Left ventricle myocardium superior (tissue), 1 donor: ENCODE data around the gene KRTAP19-6. TPM values are rescaled to one million over a fixed set of nuclear protein-coding genes. Genes with fewer than 3 reads are reported as not detected.
"Not testable (repeated sequence)": the region's sequence is repeated elsewhere in the genome, so short reads cannot be mapped to it uniquely, and the experiment has no call there.

ENCODE experiments used
- ATAC-seq: fragments of 200-7000 bp; cut with Tn5 transposase; one replicate; pipeline ENCODE4 v1.9.1; 2020; ENCODE audit warnings: mild to moderate bottlenecking, moderate library complexity
- DNase-seq: peaks from one replicate; pipeline ENCODE4 v3.0.0-alpha.2; 2020
- intact Hi-C: fragments of 100-400 bp; cut with micrococcal nuclease; formaldehyde crosslinking; loops from one replicate; pipeline ENCODE4 v1.11.0; 2022
- long read RNA-seq: library from polyadenylated mRNA; unstranded; transcript quantifications from one replicate; pipeline ENCODE4 v2.0.0, GENCODE V29; 2021
- total RNA-seq: library from RNA; stranded (reverse); fragmentation: NEBNext Ultra II Directional; extraction: Animal tissue kit (Norgen Biotek cat#: 25700); gene quantifications from one replicate; pipeline ENCODE4 v1.2.1, GENCODE V29; 2021
- donor health status: DM: no; HTN: yes; CAD: no; lungs with severe emphysema.

The KRTAP19-6 gene
- total RNA-seq: not detected
- long read RNA-seq: 0 reads

GRCh38 chr21:30541764-30542163 is at the start of gene KRTAP19-6:
TSS of gene KRTAP19-6 (minus strand) at chr21:30541864. CDS start at chr21:30541833, 31 bp downstream.
- DNase-seq: no peak
- no peak for ATAC-seq
- intact Hi-C loops: no loop called here

GRCh38 chr21:30590297-30590696 is 48.6 kb upstream of the KRTAP19-6 start, which contains the start of gene KRTAP22-2:
TSS of gene KRTAP22-2 (minus strand) at chr21:30590397.
- ATAC-seq (no peak), DNase-seq (no peak)
- intact Hi-C loops: no loop called here

GRCh38 chr21:30582870-30583269 is 41.2 kb upstream of the KRTAP19-6 start:
- intact Hi-C loops: no loop called here

DNA sequence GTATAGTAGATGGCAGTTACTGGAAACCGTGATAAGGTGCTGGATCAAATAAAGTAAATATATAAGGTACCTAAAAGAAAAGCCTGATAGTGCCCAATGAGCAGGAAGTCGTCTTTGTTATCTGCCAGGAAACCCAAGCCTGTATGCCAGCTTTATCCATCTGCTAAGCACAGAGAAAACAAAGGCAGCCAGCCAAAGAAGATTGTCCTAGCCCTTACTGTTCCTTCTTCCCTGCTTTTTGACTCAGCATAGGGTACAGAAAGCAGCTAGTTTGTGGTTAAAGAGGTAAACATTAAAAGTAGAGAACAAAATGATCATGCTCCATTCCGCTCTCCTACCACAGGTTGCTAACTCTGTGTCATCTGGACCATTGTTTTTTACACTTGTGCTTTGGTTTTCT is 38.5 kb upstream of the KRTAP19-6 start:
- intact Hi-C loops: no loop called here
- ATAC-seq (no peak), DNase-seq (no peak)

More at GRCh38 chr21:30582870-30583269, 41.2 kb upstream of the KRTAP19-6 start:
- no peak for ATAC-seq
- DNase-seq: no peak

DNA sequence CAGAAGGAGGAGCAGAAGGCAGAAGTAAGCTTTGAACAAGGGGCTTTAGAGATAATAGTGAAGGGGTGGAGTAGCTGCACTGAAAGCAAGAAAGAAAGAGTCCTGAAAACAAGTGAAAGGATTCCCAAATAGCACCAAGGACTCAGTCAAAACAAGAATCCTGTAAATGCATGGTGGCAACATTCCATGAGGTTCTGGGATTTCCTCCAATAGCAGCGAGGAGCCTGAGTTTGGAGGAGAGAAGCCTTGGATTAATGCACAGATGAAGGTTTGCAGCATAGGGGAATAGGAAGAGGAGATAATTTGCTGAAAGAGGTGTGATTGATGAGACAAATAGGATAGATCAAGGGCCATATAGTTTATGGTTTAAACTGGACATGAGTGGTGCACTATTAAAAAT is 37.7 kb upstream of the KRTAP19-6 start:
- ATAC-seq (no peak), DNase-seq (no peak)
- intact Hi-C loops: no loop called here

- DNase-seq (no peak), ATAC-seq (no peak)
- intact Hi-C loops: no loop called here
Measured at GRCh38 chr21:30577766-30578165, 36.1 kb upstream of the KRTAP19-6 start.

DNA sequence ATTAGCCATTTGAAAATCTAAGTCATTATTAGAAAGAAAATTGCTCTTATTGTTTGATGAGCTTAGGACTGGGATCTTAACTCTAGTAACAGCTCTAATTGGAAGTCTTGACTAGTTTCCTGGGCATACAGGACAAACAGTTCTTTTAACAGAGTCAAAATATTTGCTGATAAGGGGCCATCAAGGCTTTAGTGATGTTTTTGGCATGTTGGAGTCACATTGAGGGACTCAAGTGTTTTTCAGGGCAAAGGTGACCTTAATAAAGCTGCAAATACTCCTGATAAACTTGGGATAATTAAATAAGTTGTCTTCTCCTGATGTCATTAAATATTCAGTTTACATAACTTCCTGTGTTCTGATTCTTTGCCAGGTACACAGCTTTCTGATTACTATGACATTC is 26.0 kb upstream of the KRTAP19-6 start:
- no peak for DNase-seq
- intact Hi-C loops: no loop called here
- peak; percentile 83 for ATAC-seq

DNA sequence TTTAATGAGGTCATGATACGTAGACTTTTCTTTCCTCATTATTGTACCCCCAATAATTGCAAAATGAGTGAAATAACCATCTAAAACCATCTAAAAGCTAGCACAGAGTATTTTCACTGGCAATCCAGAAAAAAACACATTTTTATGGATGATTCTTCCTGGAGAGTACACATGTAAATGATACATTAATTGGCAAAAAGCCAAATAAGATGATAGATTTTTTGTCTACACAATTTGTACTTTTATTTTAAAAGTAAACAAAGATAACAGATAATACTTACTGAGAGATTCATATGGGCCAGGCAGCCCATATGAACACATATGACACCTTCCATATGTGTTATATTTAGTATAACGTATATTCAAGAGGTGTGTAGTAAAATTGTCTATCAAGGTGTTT is 22.0 kb upstream of the KRTAP19-6 start:
- intact Hi-C loops: no loop called here
- DNase-seq: no peak
- no peak for ATAC-seq

DNA sequence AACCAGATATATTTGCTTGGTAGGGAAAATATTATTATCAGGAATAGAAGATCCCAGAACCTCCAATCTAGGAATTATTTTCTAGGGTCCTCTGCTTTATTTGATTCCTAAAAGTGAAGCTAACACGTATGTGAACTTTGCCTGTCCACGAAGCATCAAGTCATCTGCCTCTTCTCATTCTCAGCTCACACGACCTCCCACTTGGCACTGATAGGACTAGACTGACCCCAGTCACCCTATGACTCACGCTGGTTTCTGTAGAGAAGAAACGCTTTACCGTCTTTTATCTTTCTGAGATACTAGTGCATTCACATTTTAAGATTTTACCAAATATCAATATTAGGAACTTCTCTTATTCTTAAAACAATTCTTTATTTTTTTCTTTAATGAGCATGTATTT is 21.4 kb upstream of the KRTAP19-6 start:
- DNase-seq: no peak
- intact Hi-C loops: no loop called here
- no peak for ATAC-seq

- intact Hi-C loops: no loop called here
- no peak for ATAC-seq
- no peak for DNase-seq
Measured at GRCh38 chr21:30561957-30562356, 20.3 kb upstream of the KRTAP19-6 start.

GRCh38 chr21:30561264-30561895 is 19.7 kb upstream of the KRTAP19-6 start, which contains the start of gene KRTAP19-7:
TSS of gene KRTAP19-7 (minus strand) at chr21:30561314. CDS start at chr21:30561289, 25 bp downstream.
- intact Hi-C loops: no loop called here
- ATAC-seq: no peak

GRCh38 chr21:30555095-30555494 is 13.4 kb upstream of the KRTAP19-6 start:
- intact Hi-C loops: no loop called here
- ATAC-seq (no peak), DNase-seq (no peak)

More at GRCh38 chr21:30561264-30561895, 19.7 kb upstream of the KRTAP19-6 start, which contains the start of gene KRTAP19-7:
- DNase-seq: no peak

DNA sequence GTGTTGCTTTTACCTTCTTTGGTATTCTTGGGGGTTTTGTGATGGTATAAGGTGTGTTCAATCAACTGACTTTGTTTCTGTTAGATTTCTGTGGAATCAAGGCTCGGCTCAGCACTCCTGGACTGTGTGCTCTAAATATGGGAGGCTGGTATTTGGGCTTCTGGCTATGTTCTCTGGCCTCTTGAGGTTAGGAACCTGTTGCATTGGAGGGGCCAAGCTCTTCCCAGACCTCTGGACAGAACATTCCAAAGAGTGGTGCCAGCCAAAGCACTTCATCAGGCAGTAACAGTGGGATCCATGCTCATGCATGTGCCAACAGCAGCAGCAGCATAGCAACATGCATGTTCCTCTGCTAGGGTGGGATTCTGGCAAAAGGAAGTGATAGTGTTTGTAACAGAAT is 11.1 kb upstream of the KRTAP19-6 start:
- ATAC-seq: peak; percentile 63
- intact Hi-C loops: no loop called here
- peak; percentile 25 for DNase-seq

DNA sequence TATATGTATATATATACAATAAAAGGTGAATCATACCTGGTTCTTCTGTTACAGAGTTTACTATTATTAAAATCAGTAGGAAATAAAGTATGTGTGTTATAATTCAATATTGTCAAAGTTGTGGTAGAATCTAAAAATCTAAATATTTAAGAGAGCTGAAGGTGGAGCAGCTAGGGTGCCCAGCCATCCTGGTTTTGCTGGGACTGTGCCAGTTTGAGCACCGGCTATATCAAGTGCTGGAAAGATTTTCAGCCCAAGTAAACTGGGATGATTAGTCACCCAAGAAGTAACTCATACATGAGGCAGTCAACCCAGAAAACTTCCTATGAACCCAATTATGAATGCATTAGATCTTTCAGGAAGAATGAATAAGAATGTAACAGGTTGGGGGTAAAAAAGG is 22.8 kb downstream of the KRTAP19-6 start:
- intact Hi-C loops: no loop called here
- DNase-seq (no peak), ATAC-seq (no peak)

DNA sequence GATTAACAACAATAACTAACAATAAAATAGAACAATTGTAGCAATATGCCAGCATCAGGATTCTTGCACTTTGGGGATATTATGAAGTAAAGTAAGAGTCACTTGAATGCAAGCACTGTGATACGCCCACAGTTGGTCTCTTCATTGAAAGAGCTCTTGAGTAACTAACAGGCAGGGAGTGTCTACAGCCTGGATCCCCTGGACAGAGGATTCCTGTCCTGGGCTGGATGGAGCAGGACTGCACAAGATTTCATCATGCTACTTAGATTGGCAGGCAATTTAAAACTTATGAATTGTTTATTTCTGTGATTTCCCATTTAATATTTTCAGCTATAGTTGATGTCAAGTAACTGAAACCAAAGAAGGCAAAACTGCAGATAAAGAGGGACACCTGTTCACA is 26.0 kb downstream of the KRTAP19-6 start:
- intact Hi-C loops: no loop called here
- no peak for ATAC-seq
- DNase-seq: no peak

- DNase-seq, ATAC-seq, intact Hi-C loops: not testable (repeated sequence)
Measured at GRCh38 chr21:30505621-30506205, 36.0 kb downstream of the KRTAP19-6 start.

DNA sequence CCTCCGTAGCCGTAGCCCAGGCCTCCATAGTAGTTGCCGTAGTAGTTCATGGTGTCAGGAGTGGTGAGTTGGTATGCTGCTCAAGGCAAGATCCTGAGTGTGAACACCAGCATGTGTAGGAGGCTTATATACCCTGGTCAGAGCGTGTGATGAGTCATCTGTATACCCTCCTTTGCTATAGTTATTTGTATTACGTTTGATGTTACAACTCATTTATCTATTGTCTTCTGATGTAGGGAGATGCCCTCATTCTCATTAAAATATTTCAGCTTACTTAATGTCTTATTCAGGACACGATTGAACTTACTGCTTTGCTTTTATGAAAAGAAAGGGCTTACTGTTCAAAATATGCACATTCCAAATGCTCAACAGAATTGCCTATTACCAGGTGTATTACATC is 39.6 kb downstream of the KRTAP19-6 start, which contains the start of gene KRTAP19-5:
Gene KRTAP19-5, minus strand, starts transcription at position 101 of the 400 bp plus-strand sequence. Its CDS starts 51 bp downstream, at position 50.
- intact Hi-C loops: no loop called here
- DNase-seq (no peak), ATAC-seq (no peak)

DNA sequence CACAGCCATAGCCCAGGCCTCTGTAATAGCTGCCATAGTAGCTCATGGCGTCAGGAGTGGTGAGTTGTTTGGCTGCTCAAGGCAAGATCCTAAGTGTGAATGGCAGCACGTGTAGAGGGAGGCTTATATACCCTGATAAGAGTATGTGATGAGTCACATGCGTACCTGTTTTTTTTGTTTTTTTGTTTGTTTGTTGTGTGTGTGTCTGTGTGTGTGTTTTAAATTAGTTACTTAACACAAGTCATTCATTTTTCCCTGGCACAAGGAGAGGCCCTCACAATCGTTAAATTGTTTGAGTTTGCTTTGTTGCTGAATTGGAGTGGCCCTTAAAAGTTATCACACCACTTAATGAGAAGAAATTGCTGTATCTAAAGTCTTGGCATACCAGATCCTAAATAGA is 44.6 kb downstream of the KRTAP19-6 start, which contains the start of gene KRTAP19-4:
Gene KRTAP19-4, minus strand, starts transcription at position 101 of the 400 bp plus-strand sequence. Its CDS starts 55 bp downstream, at position 46.
- no peak for DNase-seq
- intact Hi-C loops: no loop called here
- ATAC-seq: no peak

- ATAC-seq (no peak), DNase-seq (no peak)
- intact Hi-C loops: no loop called here
Measured at GRCh38 chr21:30491963-30492428, 49.7 kb downstream of the KRTAP19-6 start, which contains the start of gene KRTAP19-3. TSS of gene KRTAP19-3 (minus strand) at chr21:30492013. CDS start at chr21:30491957, 56 bp downstream.
